Stimulated activated naive CD8-positive, alpha-beta T cell treated with anti-CD3 and anti-CD28 coated beads, Interleukin-15, Interleukin-2, amounts not matched to agents 100 U/mL and 50 U/mL, for 24 hours (primary cell): Measurements from ENCODE around the gene CKAP4.
A peak's percentile ranks its signal among the peaks of the same experiment; 100 is the strongest.
"Not testable (repeated sequence)": the region's sequence is repeated elsewhere in the genome, so short reads cannot be mapped to it uniquely, and the experiment has no call there.

ENCODE experiments used
- ATAC-seq: fragments of 150-1000 bp; cut with Tn5 transposase; one replicate; pipeline ENCODE4 v1.10.0; 2021
- DNase-seq: peaks from one replicate; pipeline ENCODE4 v3.0.0; 2021

Gene CKAP4

GRCh38 chr12:106247674-106248311 lies at the start of gene CKAP4:
CKAP4 (minus strand) TSS chr12:106248020; CDS start chr12:106247851, 169 bp downstream.
- DNase-seq (peak; percentile 62), ATAC-seq (peak; percentile 47)

DNA sequence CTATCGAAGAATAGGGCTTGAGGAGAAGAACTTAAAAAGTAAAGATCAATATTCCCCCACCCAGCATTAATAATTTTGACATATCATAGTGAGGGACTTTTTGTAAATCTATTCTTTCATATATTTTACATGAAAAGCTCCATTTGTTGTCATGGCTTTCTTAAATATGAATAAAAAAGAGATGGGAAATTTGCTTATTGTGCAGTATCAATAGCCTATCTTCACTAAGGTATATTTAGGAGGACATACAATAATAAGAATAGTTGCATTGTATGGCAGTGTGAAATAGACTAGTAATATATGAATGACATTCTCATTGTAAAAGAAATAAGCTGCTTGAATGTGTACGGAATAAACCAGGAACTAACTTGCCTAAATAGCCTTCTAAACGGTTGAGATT lies 49.3 kb upstream of the CKAP4 start:
- DNase-seq (no peak), ATAC-seq (no peak)

- ATAC-seq (no peak), DNase-seq (no peak)
Observed at GRCh38 chr12:106296179-106296877, 48.5 kb upstream of the CKAP4 start.

- no peak for DNase-seq
Observed at GRCh38 chr12:106292339-106292738, 44.5 kb upstream of the CKAP4 start.

DNA sequence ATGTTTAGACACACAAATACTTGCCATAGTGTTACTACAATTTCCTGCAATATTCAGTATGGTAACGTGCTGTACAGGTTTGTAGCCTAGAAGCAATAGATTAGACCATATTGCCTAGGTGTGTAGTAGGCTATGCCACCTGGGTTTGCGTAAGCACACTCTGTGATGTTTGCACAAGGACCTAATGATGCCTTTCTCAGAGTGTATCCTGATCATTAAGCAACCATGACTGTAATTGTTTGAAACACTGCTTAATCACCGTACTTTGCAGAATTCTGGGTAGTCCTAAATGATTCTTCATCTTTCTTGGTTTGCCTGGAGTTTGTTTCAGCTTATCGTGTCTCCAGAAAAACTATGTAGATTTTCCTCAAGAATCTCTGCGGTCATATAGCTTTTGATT lies 43.5 kb upstream of the CKAP4 start:
- no peak for ATAC-seq
- DNase-seq = no peak

More at GRCh38 chr12:106292339-106292738, 44.5 kb upstream of the CKAP4 start:
- ATAC-seq = no peak

GRCh38 chr12:106290666-106291065 lies 42.8 kb upstream of the CKAP4 start:
- no peak for ATAC-seq
- DNase-seq = no peak

GRCh38 chr12:106289196-106289681 lies 41.4 kb upstream of the CKAP4 start:
- ATAC-seq = no peak
- DNase-seq = no peak

GRCh38 chr12:106288494-106289195 lies 40.8 kb upstream of the CKAP4 start:
- peak; percentile 38 for DNase-seq
- ATAC-seq = peak; percentile 97

DNA sequence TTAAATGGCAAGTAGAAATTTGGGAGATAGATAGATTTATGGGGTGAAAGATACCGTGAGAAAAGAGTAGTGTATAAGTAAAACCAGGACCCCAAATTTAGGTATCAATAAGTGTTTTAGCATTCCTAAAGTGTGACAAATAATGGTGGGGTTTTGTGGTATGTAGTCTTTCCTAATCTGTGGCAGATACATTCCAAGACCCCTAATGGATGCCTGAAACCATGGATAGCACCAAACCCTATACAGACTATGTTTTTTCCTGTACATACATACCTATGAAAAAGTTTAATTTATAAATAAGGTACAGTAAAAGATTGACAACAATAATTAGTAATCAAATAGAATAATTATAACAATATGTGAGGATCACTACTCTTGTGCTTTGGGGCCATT lies 40.3 kb upstream of the CKAP4 start:
- no peak for DNase-seq

DNA sequence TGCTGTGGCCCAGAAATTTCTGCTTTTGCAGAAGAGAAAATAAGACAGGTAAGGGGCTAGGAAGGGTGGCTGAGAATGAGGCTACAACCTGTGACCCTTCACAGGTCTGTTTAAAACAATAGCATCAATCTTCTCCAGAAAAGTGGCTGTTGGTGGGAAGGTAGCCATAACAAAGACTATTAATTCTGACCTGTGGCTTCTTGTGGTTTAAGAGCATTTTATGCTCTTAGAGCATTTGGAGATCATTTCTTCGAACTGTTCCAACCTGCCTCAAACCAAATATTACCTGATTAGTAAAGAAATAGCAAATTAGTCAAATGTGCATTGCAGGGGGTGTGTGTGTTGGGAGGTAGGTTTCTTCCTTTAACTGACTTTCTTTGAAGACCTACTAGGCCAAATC lies 39.5 kb upstream of the CKAP4 start:
- DNase-seq (no peak), ATAC-seq (no peak)

More for the DNA sequence above, 40.3 kb upstream of the CKAP4 start:
- no peak for ATAC-seq

- ATAC-seq, DNase-seq: not testable (repeated sequence)
Observed at GRCh38 chr12:106286576-106287162, 38.8 kb upstream of the CKAP4 start.

DNA sequence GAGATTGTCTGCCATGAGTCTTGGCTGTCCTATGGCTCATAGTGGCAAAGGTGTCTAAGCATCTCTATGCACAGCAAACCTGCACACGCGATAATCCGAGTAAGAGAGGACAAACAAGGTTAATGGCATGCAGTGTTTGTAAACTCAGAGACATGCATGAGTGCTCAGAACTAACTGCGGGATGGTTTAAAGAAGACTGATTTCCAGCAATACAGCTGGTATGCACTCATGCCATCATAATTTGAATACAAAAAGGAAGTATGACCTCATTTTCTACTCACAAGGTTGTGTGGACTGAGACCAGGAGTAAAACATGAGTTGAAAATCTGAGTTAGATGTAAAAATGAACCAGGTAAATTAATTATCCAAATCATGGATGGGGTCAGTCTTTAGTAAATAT lies 38.2 kb upstream of the CKAP4 start:
- ATAC-seq (no peak), DNase-seq (no peak)

DNA sequence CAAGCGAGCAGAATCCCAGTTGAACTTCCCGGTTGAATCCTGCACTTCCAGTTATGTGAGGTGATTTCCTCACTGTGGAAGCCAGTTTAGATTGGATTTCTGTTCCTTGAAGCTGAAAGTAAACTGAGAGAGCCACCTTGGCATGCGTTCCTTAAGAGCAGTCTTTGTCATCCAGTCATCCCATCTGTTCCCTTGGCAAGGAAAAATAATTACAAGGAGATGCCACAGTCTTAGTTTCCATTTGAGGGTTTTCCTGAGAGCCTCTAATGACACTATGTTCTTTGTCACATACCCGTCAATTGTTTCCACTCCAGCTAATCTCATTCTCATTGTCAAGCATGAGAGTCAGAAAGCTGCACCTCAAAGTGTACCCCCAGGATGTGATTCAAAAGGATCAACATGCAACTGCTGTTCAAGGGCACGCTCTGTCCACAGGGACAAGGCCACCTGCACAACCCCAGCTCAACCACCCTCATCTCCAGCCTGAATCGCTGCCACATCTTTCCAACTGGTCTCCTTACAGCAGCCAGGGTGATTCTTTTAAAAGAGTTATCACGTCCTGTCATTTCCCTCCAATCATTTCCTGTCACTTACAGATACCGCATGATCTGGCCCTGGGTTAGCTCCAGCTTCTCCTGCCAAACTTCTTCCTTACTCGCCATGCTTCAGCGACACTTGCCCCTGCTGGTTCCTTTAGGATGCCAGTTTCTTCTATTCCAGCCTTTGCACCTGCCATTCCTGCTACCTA lies 36.7 kb upstream of the CKAP4 start:
- DNase-seq (no peak), ATAC-seq (no peak)

- peak; percentile 66 for ATAC-seq
- DNase-seq = peak; percentile 52
Observed at GRCh38 chr12:106282457-106283097, 34.8 kb upstream of the CKAP4 start.

- no peak for DNase-seq
- no peak for ATAC-seq
Observed at GRCh38 chr12:106281804-106282203, 34.0 kb upstream of the CKAP4 start.

GRCh38 chr12:106281056-106281782 lies 33.4 kb upstream of the CKAP4 start:
- ATAC-seq = no peak
- DNase-seq = no peak

GRCh38 chr12:106280106-106280505 lies 32.3 kb upstream of the CKAP4 start:
- DNase-seq = no peak
- ATAC-seq = no peak

DNA sequence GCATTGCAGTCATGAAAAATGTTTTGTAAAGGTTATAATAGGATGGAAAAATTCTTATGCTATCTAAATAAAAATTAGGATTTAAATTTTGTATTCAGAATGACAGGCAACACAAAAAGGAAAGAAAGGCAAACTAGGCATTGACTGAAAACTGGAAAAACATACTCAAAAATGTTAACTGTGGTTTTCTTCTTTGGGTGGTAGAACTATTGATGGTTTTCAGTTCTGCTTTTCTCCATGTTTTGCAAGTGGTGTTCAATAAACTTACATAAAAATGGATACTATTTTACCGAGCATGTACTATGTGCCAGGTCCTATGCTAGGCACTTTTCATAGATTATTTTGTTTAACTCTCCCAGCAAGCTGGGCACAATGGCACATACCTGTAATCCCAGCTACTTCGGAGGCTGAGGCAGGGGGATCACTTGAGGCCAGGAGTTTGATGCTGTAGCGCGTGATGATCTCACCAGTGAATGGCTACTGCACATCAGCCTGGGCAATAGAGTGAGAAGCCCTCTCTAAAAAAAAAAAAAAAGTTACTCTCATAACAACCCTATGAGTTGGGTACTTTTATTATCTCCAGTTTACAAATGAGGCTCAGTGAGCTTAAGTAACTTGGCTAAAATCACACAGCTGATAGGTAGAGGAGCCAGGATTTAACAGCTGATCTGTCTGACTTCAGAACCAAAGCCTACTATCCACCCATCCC lies 28.4 kb upstream of the CKAP4 start:
- ATAC-seq (no peak), DNase-seq (no peak)

GRCh38 chr12:106275458-106275857 lies 27.6 kb upstream of the CKAP4 start:
- no peak for DNase-seq
- no peak for ATAC-seq

DNA sequence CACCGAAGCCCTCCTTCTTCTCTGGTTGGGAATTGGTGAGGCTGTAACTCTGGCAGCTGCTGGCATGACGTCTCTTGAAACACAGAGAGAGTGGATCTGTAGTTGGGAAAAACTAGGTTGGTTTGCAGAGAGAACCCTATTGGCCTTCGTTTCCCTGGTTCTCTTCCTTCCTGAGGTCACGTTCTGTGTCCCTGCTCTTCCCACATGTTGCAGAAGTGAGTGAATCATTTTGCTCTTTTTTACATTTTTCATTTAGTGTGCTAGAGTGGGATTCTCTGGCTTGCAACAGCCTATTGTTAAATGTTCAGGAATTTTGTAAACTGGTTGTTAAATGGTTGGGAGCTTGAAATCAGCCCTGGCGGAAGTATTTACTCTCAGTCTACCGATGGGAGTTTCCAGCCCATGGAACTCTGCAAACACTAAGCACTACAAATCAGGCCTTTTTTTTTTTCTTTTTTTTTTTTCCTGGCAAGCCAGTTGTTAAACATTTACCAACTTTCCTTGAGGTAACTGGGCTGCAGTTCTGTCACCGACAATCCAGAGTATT lies 26.8 kb upstream of the CKAP4 start:
- no peak for ATAC-seq
- DNase-seq = no peak
